Chondrocyte (in vitro differentiated cells): ENCODE measurements around the gene PSD4. TPM values are rescaled to one million over a fixed set of nuclear protein-coding genes. Genes with fewer than 3 reads are reported as not detected.

Experiments used
- DNase-seq: peaks from one replicate; pipeline ENCODE4 v3.0.0; 2021; ENCODE audit warnings: mixed read lengths, low spot score
- H3K27ac Mint-ChIP-seq: one replicate; pipeline ENCODE4 v1.8.0; 2021; ENCODE audit warnings: mild to moderate bottlenecking, moderate library complexity, mixed read lengths; ENCODE audit not compliant: unreplicated experiment
- H3K27me3 Mint-ChIP-seq: 2 replicates; pipeline ENCODE4 v1.8.0; 2021; ENCODE audit warnings: low read depth, mixed read lengths
- H3K36me3 Mint-ChIP-seq: 2 replicates; pipeline ENCODE4 v1.8.0; 2021; ENCODE audit warnings: low read depth, mixed read lengths
- H3K4me1 Mint-ChIP-seq: 2 replicates; pipeline ENCODE4 v1.8.0; 2021; ENCODE audit warnings: low read depth, mild to moderate bottlenecking, mixed read lengths
- H3K4me3 Mint-ChIP-seq: one replicate; pipeline ENCODE4 v1.8.0; 2021; ENCODE audit warnings: mild to moderate bottlenecking, moderate library complexity, mixed read lengths; ENCODE audit not compliant: unreplicated experiment
- H3K9me3 Mint-ChIP-seq: 2 replicates; pipeline ENCODE4 v1.8.0; 2021; ENCODE audit warnings: low read depth, mixed read lengths
- total RNA-seq: library from RNA; stranded (reverse); gene quantifications from 3 replicates; pipeline ENCODE4 v1.2.1, GENCODE V29; 2021
- TF ChIP-seq, protein P1 (sequence below): fragments of 200-600 bp; sonication (generic); IDR thresholded peaks from 2 replicates; pipeline ENCODE4 v1.5.0; 2021; ENCODE audit warnings: antibody characterized with exemption, mild to moderate bottlenecking, moderate library complexity

The PSD4 gene
- total RNA-seq, 1 donor from 2014 or later, result 5.5 TPM

DNA sequence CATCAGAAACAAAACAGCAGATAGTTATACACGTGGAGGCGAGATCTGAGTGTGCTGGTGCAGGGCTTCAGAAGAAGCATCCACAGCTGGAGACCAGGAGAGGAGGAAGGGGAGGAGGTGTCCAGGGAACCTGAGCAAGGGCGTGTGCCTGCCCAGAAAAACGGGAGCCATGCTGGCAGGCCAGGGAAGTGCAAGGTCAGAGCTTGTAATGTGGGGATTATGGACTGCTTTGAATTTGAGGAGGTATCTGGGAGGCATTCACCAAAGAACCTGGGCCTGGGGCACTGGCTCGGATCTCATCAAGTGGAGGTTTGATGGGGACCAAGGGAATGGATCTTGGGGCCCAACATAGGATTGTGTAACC, 12.6 kb downstream of the PSD4 start:
- peaks cover 8% of the 10 kb centered on the region for H3K4me1 Mint-ChIP-seq
- H3K4me3 Mint-ChIP-seq, result no peak overlapping the region
- peaks cover 1% of the 10 kb centered on the region for H3K27me3 Mint-ChIP-seq
- H3K36me3 Mint-ChIP-seq, result no peaks in the 10 kb centered on the region
- no peak overlapping the region for H3K27ac Mint-ChIP-seq
- TF ChIP-seq, protein P1, sequence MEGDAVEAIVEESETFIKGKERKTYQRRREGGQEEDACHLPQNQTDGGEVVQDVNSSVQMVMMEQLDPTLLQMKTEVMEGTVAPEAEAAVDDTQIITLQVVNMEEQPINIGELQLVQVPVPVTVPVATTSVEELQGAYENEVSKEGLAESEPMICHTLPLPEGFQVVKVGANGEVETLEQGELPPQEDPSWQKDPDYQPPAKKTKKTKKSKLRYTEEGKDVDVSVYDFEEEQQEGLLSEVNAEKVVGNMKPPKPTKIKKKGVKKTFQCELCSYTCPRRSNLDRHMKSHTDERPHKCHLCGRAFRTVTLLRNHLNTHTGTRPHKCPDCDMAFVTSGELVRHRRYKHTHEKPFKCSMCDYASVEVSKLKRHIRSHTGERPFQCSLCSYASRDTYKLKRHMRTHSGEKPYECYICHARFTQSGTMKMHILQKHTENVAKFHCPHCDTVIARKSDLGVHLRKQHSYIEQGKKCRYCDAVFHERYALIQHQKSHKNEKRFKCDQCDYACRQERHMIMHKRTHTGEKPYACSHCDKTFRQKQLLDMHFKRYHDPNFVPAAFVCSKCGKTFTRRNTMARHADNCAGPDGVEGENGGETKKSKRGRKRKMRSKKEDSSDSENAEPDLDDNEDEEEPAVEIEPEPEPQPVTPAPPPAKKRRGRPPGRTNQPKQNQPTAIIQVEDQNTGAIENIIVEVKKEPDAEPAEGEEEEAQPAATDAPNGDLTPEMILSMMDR, result no peak
- no peak for DNase-seq
- no peaks in the 10 kb centered on the region for H3K9me3 Mint-ChIP-seq

DNA sequence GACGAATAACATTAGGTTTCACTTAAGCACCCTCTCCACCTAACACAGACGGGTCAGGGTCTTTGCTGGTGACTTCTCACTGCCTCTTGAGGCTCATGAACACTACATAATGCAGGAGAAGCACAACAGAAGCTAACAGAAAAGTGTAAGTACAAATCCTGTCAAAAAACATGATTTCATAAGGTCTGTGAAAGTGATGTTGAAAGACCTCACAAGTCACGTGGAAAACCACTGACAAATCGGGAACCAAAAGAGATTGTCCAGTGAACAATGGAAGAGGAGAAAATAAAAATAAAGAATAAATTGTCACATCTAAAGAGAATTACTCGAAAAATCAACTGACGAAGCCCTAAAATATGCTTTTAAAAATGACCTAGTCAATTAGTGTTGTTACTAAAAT, 14.0 kb downstream of the PSD4 start:
- TF ChIP-seq, protein P1, result no peak
- Mint-ChIP-seq H3K27me3 (peaks cover 1% of the 10 kb centered on the region), H3K4me1 (peaks cover 8% of the 10 kb centered on the region), H3K27ac (no peak overlapping the region), H3K36me3 (no peaks in the 10 kb centered on the region), H3K4me3 (no peak overlapping the region), H3K9me3 (no peaks in the 10 kb centered on the region)
- DNase-seq, result no peak

DNA sequence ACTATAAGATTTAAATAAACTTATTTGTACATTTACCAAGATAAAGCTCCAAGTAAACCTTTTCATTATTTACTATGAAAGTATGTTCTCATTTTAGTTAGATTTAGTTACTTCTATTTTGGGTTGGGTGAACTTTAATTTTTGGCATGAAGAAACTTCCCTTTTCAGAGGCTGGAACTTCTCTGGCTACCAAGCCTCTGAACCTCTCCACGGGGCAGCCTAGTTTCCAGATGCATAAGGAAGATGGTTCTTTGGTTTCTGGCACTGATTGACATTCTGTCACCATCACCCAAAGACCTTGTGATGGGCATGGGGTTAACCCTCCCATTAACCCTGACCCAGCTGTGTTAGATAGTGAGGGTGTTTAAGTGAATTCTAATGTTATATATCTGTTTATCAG, 17.1 kb downstream of the PSD4 start:
- H3K4me1 Mint-ChIP-seq, result peaks cover 1% of the 10 kb centered on the region

DNA sequence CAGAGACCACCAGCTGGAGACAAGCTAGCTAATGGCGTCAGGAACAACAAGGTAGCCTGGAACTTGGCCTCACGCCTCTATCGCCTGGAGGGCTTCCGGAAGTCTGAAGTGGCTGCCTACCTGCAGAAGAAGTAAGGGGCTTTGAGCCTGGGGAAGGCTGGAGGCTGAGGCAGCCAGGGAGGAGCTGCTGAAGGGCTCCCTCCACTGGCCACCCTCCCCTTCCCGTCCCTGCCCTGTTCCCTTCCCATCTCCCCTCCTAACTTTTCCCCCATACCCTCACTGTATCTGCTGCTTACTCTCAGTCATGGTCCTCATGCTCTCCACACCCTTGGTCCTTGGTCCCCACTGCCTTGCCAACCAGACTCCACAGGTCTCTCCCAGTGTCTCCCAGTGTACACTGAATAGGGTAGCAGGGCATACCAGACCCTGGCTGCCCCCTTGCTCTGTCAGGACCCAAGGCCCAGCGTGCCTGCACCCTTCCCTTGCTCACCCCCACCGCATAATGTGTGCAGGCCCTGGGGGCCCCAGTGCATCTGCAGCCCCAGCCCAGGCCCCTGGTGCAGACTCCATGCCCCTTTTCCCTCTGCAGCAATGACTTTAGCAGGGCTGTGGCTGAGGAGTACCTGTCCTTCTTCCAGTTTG, 18.8 kb downstream of the PSD4 start:
- H3K36me3 Mint-ChIP-seq, result no peaks in the 10 kb centered on the region
- TF ChIP-seq, protein P1, result peak; percentile 17
- H3K4me3 Mint-ChIP-seq, result no peak overlapping the region
- no peaks in the 10 kb centered on the region for H3K9me3 Mint-ChIP-seq
- no peak for DNase-seq
- H3K4me1 Mint-ChIP-seq, result no peaks in the 10 kb centered on the region
- H3K27me3 Mint-ChIP-seq, result peaks cover 1% of the 10 kb centered on the region
- H3K27ac Mint-ChIP-seq, result no peak overlapping the region

More for the DNA sequence above, 17.1 kb downstream of the PSD4 start:
- no peak overlapping the region for H3K27ac Mint-ChIP-seq
- TF ChIP-seq, protein P1, result no peak
- no peak for DNase-seq
- no peaks in the 10 kb centered on the region for H3K9me3 Mint-ChIP-seq
- no peaks in the 10 kb centered on the region for H3K36me3 Mint-ChIP-seq
- H3K27me3 Mint-ChIP-seq, result peaks cover 1% of the 10 kb centered on the region
- no peak overlapping the region for H3K4me3 Mint-ChIP-seq

GRCh38 chr2:113195923-113196501, 22.2 kb downstream of the PSD4 start:
- no peak for DNase-seq
- no peaks in the 10 kb centered on the region for H3K9me3 Mint-ChIP-seq
- no peaks in the 10 kb centered on the region for H3K36me3 Mint-ChIP-seq
- H3K27ac Mint-ChIP-seq, result no peak overlapping the region
- peaks cover 12% of the 10 kb centered on the region for H3K4me1 Mint-ChIP-seq
- H3K4me3 Mint-ChIP-seq, result no peak overlapping the region
- TF ChIP-seq, protein P1, result no peak
- H3K27me3 Mint-ChIP-seq, result no peaks in the 10 kb centered on the region
